Right lung (tissue), 10 donors: ENCODE results near the gene NCAPH2. TPM values are rescaled to one million over a fixed set of nuclear protein-coding genes. Genes with fewer than 3 reads are reported as not detected.

ENCODE experiments used
- DNase-seq, 2 donors: peaks; one replicate each; pipeline ENCODE4 v3.0.0-alpha.2; 2013
- long read RNA-seq, 8 donors: transcript quantifications; one replicate each; lab custom pipeline, GENCODE V29; 2026
- polyA plus RNA-seq, 5 donors: library from polyadenylated mRNA; unstranded; fragments of 120-200 nt; gene quantifications; one replicate each; pipeline versions ENCODE4 v1.2.1 to v1.2.3, GENCODE V29; 2013; ENCODE audit warnings: inconsistent platforms in 1 of 5, low replicate concordance in 1 of 5; ENCODE audit not compliant: insufficient read length in 5 of 5, insufficient read depth in 1 of 5

NCAPH2 gene
- 10 to 100 TPM; 35.9 to 54.8 (median 43.3) TPM for polyA plus RNA-seq
- long read RNA-seq, donor 1, transcript NCAPH2-205 (20 exons, 2,037 nt), result major isoform, 5 of 10 reads
- long read RNA-seq, donor 1, partial matches to known transcripts, result 0 of 10 reads
- long read RNA-seq, donor 1, other reads (novel, unspliced or antisense), result 0 of 10 reads
- long read RNA-seq, donor 2, partial matches to known transcripts, result 8 of 8 reads
- long read RNA-seq, donor 2, other reads (novel, unspliced or antisense), result 0 of 8 reads
- long read RNA-seq, donor 3, transcript NCAPH2-205 (20 exons, 2,037 nt), result major isoform, 6 of 7 reads
- long read RNA-seq, donor 3, partial matches to known transcripts, result 0 of 7 reads
- long read RNA-seq, donor 3, other reads (novel, unspliced or antisense), result 0 of 7 reads
- long read RNA-seq, donor 4, partial matches to known transcripts, result 0 of 3 reads
- long read RNA-seq, donor 4, other reads (novel, unspliced or antisense), result 0 of 3 reads
- long read RNA-seq, donor 5, transcript NCAPH2-205 (20 exons, 2,037 nt), result major isoform, 7 of 22 reads
- long read RNA-seq, donor 5, partial matches to known transcripts, result 15 of 22 reads
- long read RNA-seq, donor 5, other reads (novel, unspliced or antisense), result 0 of 22 reads
- long read RNA-seq, donor 6, transcript NCAPH2-205 (20 exons, 2,037 nt), result major isoform, 5 of 44 reads
- long read RNA-seq, donor 6, partial matches to known transcripts, result 19 of 44 reads
- long read RNA-seq, donor 6, other reads (novel, unspliced or antisense), result 18 of 44 reads
- long read RNA-seq, donor 7, partial matches to known transcripts, result 0 of 2 reads
- long read RNA-seq, donor 7, other reads (novel, unspliced or antisense), result 0 of 2 reads
- long read RNA-seq, donor 8, partial matches to known transcripts, result 0 of 1 reads
- long read RNA-seq, donor 8, other reads (novel, unspliced or antisense), result 0 of 1 reads

- peak; percentile 98 to 100 for DNase-seq
These were observed at the start of gene NCAPH2 for GRCh38 chr22:50507991-50508884. Gene NCAPH2, plus strand, starts transcription at chr22:50508224. Its CDS starts 114 bp downstream, at chr22:50508338.

- no peak for DNase-seq
These were observed 49.0 kb upstream of the NCAPH2 start for GRCh38 chr22:50459016-50459415.

- DNase-seq, result no peak
These were observed 48.4 kb upstream of the NCAPH2 start for GRCh38 chr22:50459496-50460140.

GRCh38 chr22:50460938-50461337 is 47.1 kb upstream of the NCAPH2 start:
- DNase-seq, result no peak

GRCh38 chr22:50461536-50461935 is 46.5 kb upstream of the NCAPH2 start:
- no peak for DNase-seq

GRCh38 chr22:50461979-50462540 is 46.0 kb upstream of the NCAPH2 start:
- no peak for DNase-seq

- no peak for DNase-seq
These were observed 44.7 kb upstream of the NCAPH2 start for GRCh38 chr22:50463188-50463900.

GRCh38 chr22:50464451-50464850 is 43.6 kb upstream of the NCAPH2 start:
- no peak for DNase-seq

- DNase-seq, result peak in 1 of 2 donors; percentile 35
These were observed 42.7 kb upstream of the NCAPH2 start for GRCh38 chr22:50465066-50465930.

- DNase-seq, result no peak
These were observed 40.7 kb upstream of the NCAPH2 start for GRCh38 chr22:50467341-50467740.

- no peak for DNase-seq
These were observed 40.1 kb upstream of the NCAPH2 start for GRCh38 chr22:50467773-50468440.

GRCh38 chr22:50468626-50469025 is 39.4 kb upstream of the NCAPH2 start:
- DNase-seq, result no peak

GRCh38 chr22:50469377-50470305 is 38.4 kb upstream of the NCAPH2 start:
- DNase-seq, result no peak

GRCh38 chr22:50470491-50470890 is 37.5 kb upstream of the NCAPH2 start:
- no peak for DNase-seq

- no peak for DNase-seq
These were observed 36.7 kb upstream of the NCAPH2 start for GRCh38 chr22:50471197-50471847.

GRCh38 chr22:50471962-50472361 is 36.1 kb upstream of the NCAPH2 start:
- no peak for DNase-seq

- no peak for DNase-seq
These were observed 34.9 kb upstream of the NCAPH2 start for GRCh38 chr22:50473088-50473487.
